Endothelial cell of umbilical vein (primary cell): ENCODE data around the gene C1R. TPM values are rescaled to one million over a fixed set of nuclear protein-coding genes. Genes with fewer than 3 reads are reported as not detected.

Source experiments
- BruUV-seq: library from RNA; stranded (reverse); fragments of 400-500 nt; replicated peaks from 2 replicates; lab custom pipeline; 2021; lab: Mats Ljungman, UMichigan
- CTCF ChIA-PET: fragments of 300-600, 350-600 bp; sonication (Branson Sonifier 250); formaldehyde crosslinking; loops from one replicate; lab custom pipeline; 2021; ENCODE audit warnings: antibody characterized with exemption, inconsistent platforms; lab: Charles Lee
- POLR2A ChIA-PET: fragments of 300-600, 350-600 bp; sonication (Branson Sonifier 250); formaldehyde crosslinking; loops from one replicate; lab custom pipeline; 2021; ENCODE audit warnings: antibody characterized with exemption, inconsistent platforms; lab: Charles Lee
- DNase-seq: peaks from one replicate; pipeline ENCODE4 v3.0.0-alpha.2; 2011; ENCODE audit warnings: low read depth, low spot score
- FAIRE-seq: peaks from 2 replicates; lab custom pipeline; 2011; peaks lifted over from hg19 to GRCh38; lab: Jason Lieb, UNC
- H2AFZ ChIP-seq: 2 replicates; pipeline ENCODE4 v1.6.0; 2012; ENCODE audit warnings: low read depth, low read length, control low read depth, inconsistent platforms
- H3K27ac ChIP-seq: 2 replicates; pipeline ENCODE4 v1.5.1; 2011; ENCODE audit warnings: low read depth, mild to moderate bottlenecking, control low read depth, low read length, moderate library complexity; ENCODE audit not compliant: insufficient read depth
- H3K27me3 ChIP-seq, 2 experiments: 2 replicates each; pipeline versions ENCODE4 v1.6.0 to v1.6.1; 2011; ENCODE audit warnings: low read length in 2 of 2, mixed read lengths in 1 of 2; ENCODE audit not compliant: control insufficient read depth in 2 of 2, insufficient read depth in 2 of 2
- H3K36me3 ChIP-seq, 2 experiments: 2 replicates in 1 of 2; 3 replicates in 1 of 2; pipeline ENCODE4 v1.5.1; 2011; ENCODE audit warnings: low read length in 2 of 2, mild to moderate bottlenecking in 1 of 2, moderate library complexity in 1 of 2; ENCODE audit not compliant: control insufficient read depth in 2 of 2, insufficient read depth in 2 of 2; ENCODE audit errors: extremely low read depth in 1 of 2
- H3K4me1 ChIP-seq: 3 replicates; pipeline ENCODE4 v1.5.1; 2011; ENCODE audit warnings: mild to moderate bottlenecking, low read length; ENCODE audit not compliant: control insufficient read depth, insufficient read depth; ENCODE audit errors: extremely low read depth
- H3K4me2 ChIP-seq: 2 replicates; pipeline ENCODE4 v1.6.1; 2011; ENCODE audit warnings: low read length, control low read depth, mixed read lengths; ENCODE audit not compliant: insufficient read depth
- H3K4me3 ChIP-seq, 3 experiments: fragments of 200-600 bp in 1 of 3; sonication (generic), shearing (Covaris generic) in 1 of 3; replicated peaks in 1 of 3; 2 replicates each; pipeline ENCODE4 v1.5.1; 2011 to 2016; ENCODE audit warnings: control low read depth in 3 of 3, low read length in 3 of 3, mild to moderate bottlenecking in 2 of 3, inconsistent platforms in 1 of 3, low read depth in 1 of 3, moderate library complexity in 1 of 3; ENCODE audit not compliant: insufficient read depth in 1 of 3
- H3K79me2 ChIP-seq: 2 replicates; pipeline ENCODE4 v1.6.0; 2012; ENCODE audit warnings: low read length, inconsistent platforms; ENCODE audit not compliant: control insufficient read depth, insufficient read depth
- H3K9ac ChIP-seq: replicated peaks from 2 replicates; pipeline ENCODE3; 2011; ENCODE audit warnings: low read length, control low read depth; ENCODE audit not compliant: insufficient read depth; ENCODE audit errors: extremely low read depth
- H3K9me1 ChIP-seq: replicated peaks from 3 replicates; pipeline ENCODE4 v1.6.0; 2011; ENCODE audit warnings: mild to moderate bottlenecking, low read length; ENCODE audit not compliant: control insufficient read depth, insufficient read depth; ENCODE audit errors: extremely low read depth
- H3K9me3 ChIP-seq: replicated peaks from 2 replicates; pipeline ENCODE4 v1.5.1; 2012; ENCODE audit warnings: low read length, inconsistent platforms; ENCODE audit not compliant: control insufficient read depth, insufficient read depth
- H4K20me1 ChIP-seq: replicated peaks from 2 replicates; pipeline ENCODE3; 2011; ENCODE audit warnings: mild to moderate bottlenecking, low read length; ENCODE audit not compliant: control insufficient read depth, insufficient read depth; ENCODE audit errors: extremely low read depth
- EZH2 ChIP-seq: IDR thresholded peaks from 2 replicates; pipeline ENCODE4 v1.6.1; 2012; ENCODE audit warnings: borderline replicate concordance, low read depth, mild to moderate bottlenecking, moderate library complexity, low read length, inconsistent platforms; ENCODE audit not compliant: severe bottlenecking
- FOS ChIP-seq: IDR thresholded peaks from 2 replicates; pipeline ENCODE4 v1.6.1; 2011; ENCODE audit warnings: mild to moderate bottlenecking, low read length, moderate library complexity, borderline replicate concordance; ENCODE audit not compliant: insufficient read depth
- GATA2 ChIP-seq: IDR thresholded peaks from 2 replicates; pipeline ENCODE4 v1.7.0; 2011; ENCODE audit warnings: low read depth, mild to moderate bottlenecking, moderate library complexity, mixed read lengths, low read length; ENCODE audit not compliant: insufficient read length, insufficient read depth
- JUN ChIP-seq: IDR thresholded peaks from 2 replicates; pipeline ENCODE4 v1.6.1; 2011; ENCODE audit warnings: borderline replicate concordance, low read depth; ENCODE audit not compliant: insufficient read length, insufficient read depth
- MYC ChIP-seq: IDR thresholded peaks from one replicate; pipeline ENCODE4 v1.6.1; 2011; ENCODE audit warnings: mild to moderate bottlenecking, low read depth, low read length
- POLR2A ChIP-seq: IDR thresholded peaks from 2 replicates; pipeline ENCODE4 v1.6.1; 2012; ENCODE audit warnings: low read depth, mild to moderate bottlenecking, control low read depth, low read length
- POLR2AphosphoS5 ChIP-seq: IDR thresholded peaks from 2 replicates; pipeline ENCODE4 v1.6.1; 2012; ENCODE audit warnings: low read depth, mild to moderate bottlenecking, control low read depth, low read length, moderate library complexity; ENCODE audit not compliant: insufficient read depth
- dilution Hi-C: fragments of 300-500 bp; cut with MboI; formaldehyde crosslinking; loops from one replicate; pipeline ENCODE4 v1.15.0; 2019; ENCODE audit warnings: low sequenced_read_pairs; ENCODE audit not compliant: extremely low pct_ligation_motif_present
- intact Hi-C: fragments of 100-400 bp; cut with micrococcal nuclease; formaldehyde crosslinking; loops from one replicate; pipeline ENCODE4 v1.10.0; 2022
- polyA plus RNA-seq, 4 experiments: library from polyadenylated mRNA; depleted of rRNA in 3 of 4; stranded (reverse) in 3 of 4; unstranded in 1 of 4; fragments of >200 nt; gene quantifications; 2 replicates each; pipeline versions ENCODE4 v1.2.1 to v1.2.3, GENCODE V29; 2011 to 2012; ENCODE audit warnings: missing spikeins in 1 of 4
- total RNA-seq: library from RNA; stranded (reverse); gene quantifications from 2 replicates; pipeline ENCODE4 v1.2.3, GENCODE V29; 2021
- TF ChIP-seq, protein P1 (sequence below): IDR thresholded peaks from 2 replicates; pipeline ENCODE4 v1.6.1; 2011; ENCODE audit not compliant: insufficient read depth, insufficient read length
- TF ChIP-seq, protein P2 (sequence below), 2 donors: IDR thresholded peaks; 1 replicate in 1 of 2; 2 replicates in 1 of 2; pipeline ENCODE4 v1.5.1; 2011; ENCODE audit warnings: low read length in 2 of 2, mild to moderate bottlenecking in 2 of 2, moderate library complexity in 2 of 2, control low read depth in 1 of 2, inconsistent platforms in 1 of 2, low read depth in 1 of 2; ENCODE audit not compliant: insufficient read depth in 1 of 2; ENCODE audit errors: extremely low read depth in 1 of 2

C1R gene
- total and polyA plus RNA-seq, 2 donors (not counting 3 experiments of a cell fraction or from before 2014, with no cell fraction given), result 3.6 to 5.8 TPM

DNA sequence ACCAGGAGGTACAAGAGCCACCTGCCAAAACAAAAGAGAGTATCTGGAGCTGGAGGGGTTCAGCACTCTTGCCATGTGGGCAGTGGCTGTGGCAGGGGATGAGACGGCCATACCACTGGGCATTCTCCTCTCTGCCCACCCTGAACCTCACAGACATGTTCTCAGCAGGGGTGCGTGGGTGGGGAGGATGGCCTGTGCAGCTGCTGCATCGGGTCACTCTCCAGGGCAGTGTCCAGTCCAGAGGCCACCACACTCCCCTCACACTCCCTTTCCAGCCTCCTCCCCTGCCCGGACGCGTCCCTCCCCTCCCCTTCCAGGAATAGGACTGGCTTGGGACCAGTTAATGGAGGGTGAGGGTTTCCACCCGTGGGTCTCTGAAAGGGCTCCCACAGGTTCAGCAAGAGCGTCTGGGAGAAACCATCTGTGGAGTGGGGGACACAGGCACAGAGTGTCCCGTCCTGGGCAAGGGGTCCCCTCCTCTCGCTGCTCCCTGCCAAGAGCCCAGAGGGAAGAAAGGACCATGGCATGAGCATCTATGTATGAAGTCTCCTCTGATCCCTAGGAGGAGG is 501 bp downstream of the C1R start:
- Histone ChIP-seq H4K20me1 (no peaks in the 10 kb centered on the region), H3K9me1 (no peaks in the 10 kb centered on the region), H3K4me1 (peaks cover 6% of the 10 kb centered on the region), H3K9me3 (no peaks in the 10 kb centered on the region), H3K79me2 (no peaks in the 10 kb centered on the region), H3K4me2 (peak overlapping the region; percentile 84), H3K27ac (no peak overlapping the region), H2AFZ (peak overlapping the region; percentile 99), H3K27me3 (peaks cover 0 to 17% of the 10 kb centered on the region in 2 experiments), H3K4me3 (peak overlapping the region in 2 of 3 experiments; percentile 51 to 70), H3K9ac (no peak overlapping the region), H3K36me3 (no peaks in the 10 kb centered on the region)
- BruUV-seq, result no TSS peak
- TF ChIP-seq, protein P1, sequence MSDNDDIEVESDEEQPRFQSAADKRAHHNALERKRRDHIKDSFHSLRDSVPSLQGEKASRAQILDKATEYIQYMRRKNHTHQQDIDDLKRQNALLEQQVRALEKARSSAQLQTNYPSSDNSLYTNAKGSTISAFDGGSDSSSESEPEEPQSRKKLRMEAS, result no peak
- TF ChIP-seq JUN, result no peak
- no peak for TF ChIP-seq POLR2AphosphoS5
- TF ChIP-seq, protein P2, sequence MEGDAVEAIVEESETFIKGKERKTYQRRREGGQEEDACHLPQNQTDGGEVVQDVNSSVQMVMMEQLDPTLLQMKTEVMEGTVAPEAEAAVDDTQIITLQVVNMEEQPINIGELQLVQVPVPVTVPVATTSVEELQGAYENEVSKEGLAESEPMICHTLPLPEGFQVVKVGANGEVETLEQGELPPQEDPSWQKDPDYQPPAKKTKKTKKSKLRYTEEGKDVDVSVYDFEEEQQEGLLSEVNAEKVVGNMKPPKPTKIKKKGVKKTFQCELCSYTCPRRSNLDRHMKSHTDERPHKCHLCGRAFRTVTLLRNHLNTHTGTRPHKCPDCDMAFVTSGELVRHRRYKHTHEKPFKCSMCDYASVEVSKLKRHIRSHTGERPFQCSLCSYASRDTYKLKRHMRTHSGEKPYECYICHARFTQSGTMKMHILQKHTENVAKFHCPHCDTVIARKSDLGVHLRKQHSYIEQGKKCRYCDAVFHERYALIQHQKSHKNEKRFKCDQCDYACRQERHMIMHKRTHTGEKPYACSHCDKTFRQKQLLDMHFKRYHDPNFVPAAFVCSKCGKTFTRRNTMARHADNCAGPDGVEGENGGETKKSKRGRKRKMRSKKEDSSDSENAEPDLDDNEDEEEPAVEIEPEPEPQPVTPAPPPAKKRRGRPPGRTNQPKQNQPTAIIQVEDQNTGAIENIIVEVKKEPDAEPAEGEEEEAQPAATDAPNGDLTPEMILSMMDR (IDR thresholded peaks at IDR 0.05; ENCODE audit: extremely low read depth in 1 of 2, insufficient read depth in 1 of 2, low read depth in 1 of 2, low read length in 2 of 2), result no peak
- no peak for TF ChIP-seq POLR2A
- TF ChIP-seq FOS, result no peak
- TF ChIP-seq GATA2, result no peak
- no peak for TF ChIP-seq EZH2
- TF ChIP-seq MYC, result no peak
- dilution Hi-C loops (no loop called here), intact Hi-C loops (loop anchor here (1.0 to 5.0 kb wide), 6 partner anchors 17 to 219 kb away; partner anchors contain the start of genes C12orf57, C1RL, EMG1 and LPCAT3)
- DNase-seq (no peak), FAIRE-seq (no peak)
- POLR2A ChIA-PET, result no interaction called here
- CTCF ChIA-PET, result interaction anchor here (0.6 to 4.5 kb wide), 5 partner anchors 18 to 222 kb away, joined by 3 to 19 read pairs (median 3); partner anchors contain the start of genes C12orf57 and RNU7-1
